OCI-LY1 (cell line): ENCODE data around the gene MGAT3.
"Not testable (repeated sequence)": the region's sequence is repeated elsewhere in the genome, so short reads cannot be mapped to it uniquely, and the experiment has no call there.

Source experiments
- H2AFZ ChIP-seq: fragments of 200-600 bp; sonication (generic), shearing (Covaris generic); 2 replicates; pipeline ENCODE4 v1.6.0; 2014; ENCODE audit warnings: antibody characterized with exemption, mild to moderate bottlenecking, low read length
- H3F3A ChIP-seq: fragments of 200-600 bp; sonication (generic), shearing (Covaris generic); 2 replicates; pipeline ENCODE4 v1.6.0; 2014; ENCODE audit warnings: mild to moderate bottlenecking, antibody characterized with exemption, low read length, moderate library complexity; ENCODE audit not compliant: insufficient read depth
- H3K27ac ChIP-seq: fragments of 200-600 bp; sonication (generic); 2 replicates; pipeline ENCODE4 v1.5.1; 2014; ENCODE audit warnings: low read length, mixed run types, mild to moderate bottlenecking, low read depth; ENCODE audit not compliant: poor library complexity, severe bottlenecking
- H3K27me3 ChIP-seq: fragments of 200-600 bp; sonication (generic); 2 replicates; pipeline ENCODE4 v1.6.0; 2014; ENCODE audit warnings: antibody characterized with exemption, mild to moderate bottlenecking, low read length, moderate library complexity; ENCODE audit not compliant: insufficient read depth
- H3K36me3 ChIP-seq: fragments of 200-600 bp; sonication (generic); 2 replicates; pipeline ENCODE4 v1.6.1; 2014; ENCODE audit warnings: mild to moderate bottlenecking, antibody characterized with exemption, low read length, moderate library complexity, mixed read lengths; ENCODE audit not compliant: insufficient read depth
- H3K4me1 ChIP-seq: fragments of 200-600 bp; sonication (generic); 2 replicates; pipeline ENCODE4 v1.5.1; 2014; ENCODE audit warnings: mild to moderate bottlenecking, low read length, moderate library complexity; ENCODE audit not compliant: insufficient read depth, severe bottlenecking
- H3K4me2 ChIP-seq: fragments of 200-600 bp; sonication (generic), shearing (Covaris generic); 2 replicates; pipeline ENCODE4 v1.6.1; 2014; ENCODE audit warnings: low read length
- H3K4me3 ChIP-seq: fragments of 200-600 bp; sonication (generic); 2 replicates; pipeline ENCODE4 v1.5.1; 2014; ENCODE audit warnings: low read length, low read depth, mild to moderate bottlenecking, mixed read lengths; ENCODE audit not compliant: poor library complexity, severe bottlenecking
- H3K79me2 ChIP-seq: fragments of 200-600 bp; shearing (Covaris generic); 2 replicates; pipeline ENCODE4 v1.6.1; 2016; ENCODE audit warnings: mixed run types, low read length, mixed read lengths; ENCODE audit not compliant: insufficient read depth
- H3K9ac ChIP-seq: fragments of 200-600 bp; sonication (generic), shearing (Covaris generic); 2 replicates; pipeline ENCODE4 v1.6.1; 2014; ENCODE audit warnings: mild to moderate bottlenecking, low read length, mixed read lengths
- H3K9me2 ChIP-seq: fragments of 200-600 bp; sonication (generic), shearing (Covaris generic); 2 replicates; pipeline ENCODE4 v1.6.1; 2014; ENCODE audit warnings: low read depth, mild to moderate bottlenecking, low read length, mixed read lengths
- H3K9me3 ChIP-seq: fragments of 200-600 bp; shearing (Covaris generic); 2 replicates; pipeline ENCODE4 v1.6.1; 2014; ENCODE audit warnings: low read length, mixed read lengths
- H4K20me1 ChIP-seq: fragments of 200-600 bp; sonication (generic), shearing (Covaris generic); 2 replicates; pipeline ENCODE4 v1.6.0; 2016; ENCODE audit warnings: mild to moderate bottlenecking, low read length; ENCODE audit not compliant: insufficient read depth
- EZH2 ChIP-seq: fragments of 200-600 bp; sonication (generic), shearing (Covaris generic); IDR thresholded peaks from 2 replicates; pipeline ENCODE4 v1.8.0; 2017; ENCODE audit warnings: borderline replicate concordance, mixed run types, mild to moderate bottlenecking, antibody characterized with exemption, low read length, moderate library complexity, mixed read lengths
- TF ChIP-seq, protein P1 (sequence below): fragments of 200-600 bp; sonication (generic), shearing (Covaris generic); IDR thresholded peaks from 2 replicates; pipeline ENCODE4 v1.5.1; 2017; ENCODE audit warnings: mild to moderate bottlenecking, antibody characterized with exemption, low read length, moderate library complexity, mixed read lengths

The MGAT3 gene

GRCh38 chr22:39504071-39504470 lies 47.3 kb downstream of the MGAT3 start:
- Histone ChIP-seq H4K20me1 (no peaks in the 10 kb centered on the region), H3F3A (no peaks in the 10 kb centered on the region), H3K79me2 (peaks cover 29% of the 10 kb centered on the region), H3K4me2 (peak overlapping the region; percentile 100), H3K27ac (no peak overlapping the region), H3K4me1 (peaks cover 19% of the 10 kb centered on the region), H3K9me3 (no peaks in the 10 kb centered on the region), H3K27me3 (no peaks in the 10 kb centered on the region), H3K36me3 (peaks cover 62% of the 10 kb centered on the region), H3K9me2 (no peaks in the 10 kb centered on the region), H2AFZ (no peak overlapping the region), H3K9ac (peak overlapping the region; percentile 96; the same call in 1 of the 2 replicates), H3K4me3 (peak overlapping the region; percentile 92)
- TF ChIP-seq, protein P1, sequence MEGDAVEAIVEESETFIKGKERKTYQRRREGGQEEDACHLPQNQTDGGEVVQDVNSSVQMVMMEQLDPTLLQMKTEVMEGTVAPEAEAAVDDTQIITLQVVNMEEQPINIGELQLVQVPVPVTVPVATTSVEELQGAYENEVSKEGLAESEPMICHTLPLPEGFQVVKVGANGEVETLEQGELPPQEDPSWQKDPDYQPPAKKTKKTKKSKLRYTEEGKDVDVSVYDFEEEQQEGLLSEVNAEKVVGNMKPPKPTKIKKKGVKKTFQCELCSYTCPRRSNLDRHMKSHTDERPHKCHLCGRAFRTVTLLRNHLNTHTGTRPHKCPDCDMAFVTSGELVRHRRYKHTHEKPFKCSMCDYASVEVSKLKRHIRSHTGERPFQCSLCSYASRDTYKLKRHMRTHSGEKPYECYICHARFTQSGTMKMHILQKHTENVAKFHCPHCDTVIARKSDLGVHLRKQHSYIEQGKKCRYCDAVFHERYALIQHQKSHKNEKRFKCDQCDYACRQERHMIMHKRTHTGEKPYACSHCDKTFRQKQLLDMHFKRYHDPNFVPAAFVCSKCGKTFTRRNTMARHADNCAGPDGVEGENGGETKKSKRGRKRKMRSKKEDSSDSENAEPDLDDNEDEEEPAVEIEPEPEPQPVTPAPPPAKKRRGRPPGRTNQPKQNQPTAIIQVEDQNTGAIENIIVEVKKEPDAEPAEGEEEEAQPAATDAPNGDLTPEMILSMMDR: no peak

- peaks cover 91% of the 10 kb centered on the region for H3K36me3 ChIP-seq
These were observed 50.2 kb downstream of the MGAT3 start for GRCh38 chr22:39507021-39507420.

GRCh38 chr22:39508393-39508792 lies 51.6 kb downstream of the MGAT3 start:
- Histone ChIP-seq H3K4me2 (no peak overlapping the region), H3F3A (no peaks in the 10 kb centered on the region), H3K79me2 (peaks cover 24% of the 10 kb centered on the region), H3K9me3 (no peaks in the 10 kb centered on the region), H2AFZ (no peak overlapping the region), H3K9ac (no peak overlapping the region), H4K20me1 (no peaks in the 10 kb centered on the region), H3K4me1 (peaks cover 11% of the 10 kb centered on the region), H3K4me3 (no peak overlapping the region), H3K9me2 (no peaks in the 10 kb centered on the region), H3K36me3 (peaks cover 96% of the 10 kb centered on the region), H3K27me3 (no peaks in the 10 kb centered on the region), H3K27ac (no peak overlapping the region)
- TF ChIP-seq, protein P1: no peak
- TF ChIP-seq EZH2: no peak

More at GRCh38 chr22:39507021-39507420, 50.2 kb downstream of the MGAT3 start:
- not testable (repeated sequence) for H3F3A ChIP-seq, H3K9me2 ChIP-seq, H3K9ac ChIP-seq, H3K27ac ChIP-seq, H4K20me1 ChIP-seq, H2AFZ ChIP-seq, H3K27me3 ChIP-seq, H3K9me3 ChIP-seq, H3K4me3 ChIP-seq, H3K4me2 ChIP-seq
- Histone ChIP-seq H3K4me1 (peaks cover 17% of the 10 kb centered on the region), H3K79me2 (peaks cover 33% of the 10 kb centered on the region)

DNA sequence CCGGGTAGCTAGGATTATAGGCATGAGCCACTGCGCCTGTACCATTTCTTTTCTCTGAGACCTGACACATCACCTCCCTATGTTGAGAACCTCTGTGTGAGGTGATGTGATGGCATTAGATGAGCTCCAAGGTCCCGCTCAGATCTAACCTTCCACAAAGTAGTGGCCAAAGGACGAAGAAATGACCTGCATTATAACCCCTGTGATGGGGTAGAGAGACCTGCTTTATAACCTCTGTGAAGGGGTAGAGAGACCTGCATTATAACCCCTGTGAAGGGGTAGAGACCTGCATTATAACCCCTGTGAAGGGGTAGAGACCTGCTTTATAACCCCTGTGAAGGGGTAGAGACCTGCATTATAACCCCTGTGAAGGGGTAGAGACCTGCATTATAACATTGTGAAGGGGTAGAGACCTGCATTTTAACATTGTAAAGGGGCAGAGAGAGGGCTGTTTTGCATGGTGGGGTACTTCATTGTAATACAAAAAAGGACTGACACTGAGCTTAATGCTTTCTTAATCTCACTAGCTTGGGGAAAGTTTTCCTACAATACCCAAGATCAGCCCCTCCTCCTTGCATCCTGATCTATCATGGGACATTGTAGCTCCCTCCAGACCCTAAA lies 53.8 kb downstream of the MGAT3 start:
- H3K79me2 ChIP-seq: peaks cover 12% of the 10 kb centered on the region; the same call in 1 of the 2 replicates
- no peaks in the 10 kb centered on the region for H3K9me3 ChIP-seq
- peaks cover 5% of the 10 kb centered on the region for H3K4me1 ChIP-seq
- no peak overlapping the region for H3K9ac ChIP-seq
- H3K9me2 ChIP-seq: no peaks in the 10 kb centered on the region
- no peak overlapping the region for H3K4me2 ChIP-seq
- H4K20me1 ChIP-seq: no peaks in the 10 kb centered on the region
- H3K4me3 ChIP-seq: no peak overlapping the region
- H3K27ac ChIP-seq: no peak overlapping the region
- H2AFZ ChIP-seq: no peak overlapping the region
- no peak for TF ChIP-seq EZH2
- TF ChIP-seq, protein P1: no peak
- no peaks in the 10 kb centered on the region for H3K27me3 ChIP-seq
- peaks cover 97% of the 10 kb centered on the region for H3K36me3 ChIP-seq
- no peaks in the 10 kb centered on the region for H3F3A ChIP-seq
